ENCODE results near the gene IGSF8.

IGSF8 gene

GRCh38 chr1:160082487-160082886 lies 15.9 kb downstream of the IGSF8 start:
- Histone ChIP-seq H3K4me1 (ENCODE audit: control insufficient read depth, low read length) (0 out of 2 replicates have a peak, but pooled peaks cover 1% of the 10 kb centered on the region), H3K9me2 (replicated peaks; ENCODE audit: control insufficient read depth, low read length) (no peaks in the 10 kb centered on the region), H3K79me2 (ENCODE audit: control insufficient read depth, low read length) (no peaks in the 10 kb centered on the region), H3K27ac (ENCODE audit: low read depth, low read length) (no peak overlapping the region), H3K27me3 (ENCODE audit: control insufficient read depth, low read length) (peaks cover 21% of the 10 kb centered on the region), H3K9me3 (ENCODE audit: control insufficient read depth, insufficient read depth, low read length) (no peaks in the 10 kb centered on the region), H3K4me3 (ENCODE audit: low read length) (no peak overlapping the region), H3K36me3 (ENCODE audit: control insufficient read depth, low read length) (no peaks in the 10 kb centered on the region), H3K4me2 (ENCODE audit: low read length) (no peak overlapping the region), H4K20me1 (ENCODE audit: control insufficient read depth, insufficient read depth, low read depth, low read length) (no peaks in the 10 kb centered on the region), H3F3A (ENCODE audit: control insufficient read depth, insufficient read depth) (0 out of 2 replicates have a peak, but pooled peaks cover 8% of the 10 kb centered on the region)
- no peak for TF ChIP-seq CTCF (IDR thresholded peaks at IDR 0.05; ENCODE audit: low read depth, low read length, poor library complexity, severe bottlenecking)
- TF ChIP-seq EZH2phosphoT487 (IDR thresholded peaks at IDR 0.05; ENCODE audit: borderline replicate concordance, low read length), result no peak

GRCh38 chr1:160081261-160081936 lies 17.0 kb downstream of the IGSF8 start, which contains the start of gene KCNJ9:
KCNJ9 (plus strand) TSS chr1:160081538; CDS start chr1:160084031, 2,493 bp downstream.
- Histone ChIP-seq H3K79me2 (ENCODE audit: control insufficient read depth, low read length) (no peaks in the 10 kb centered on the region), H3F3A (ENCODE audit: control insufficient read depth, insufficient read depth) (0 out of 2 replicates have a peak, but pooled peaks cover 6% of the 10 kb centered on the region), H3K36me3 (ENCODE audit: control insufficient read depth, low read length) (no peaks in the 10 kb centered on the region), H3K4me2 (ENCODE audit: low read length) (no peak within 1 kb of the TSS), H3K4me1 (ENCODE audit: control insufficient read depth, low read length) (0 out of 2 replicates have a peak, but pooled peaks cover 5% of the 10 kb centered on the region), H4K20me1 (ENCODE audit: control insufficient read depth, insufficient read depth, low read depth, low read length) (no peaks in the 10 kb centered on the region), H3K9me3 (ENCODE audit: control insufficient read depth, insufficient read depth, low read length) (no peaks in the 10 kb centered on the region), H3K4me3 (ENCODE audit: low read length) (no peak within 1 kb of the TSS), H3K27me3 (ENCODE audit: control insufficient read depth, low read length) (peaks cover 21% of the 10 kb centered on the region), H3K9me2 (replicated peaks; ENCODE audit: control insufficient read depth, low read length) (no peaks in the 10 kb centered on the region), H3K27ac (ENCODE audit: low read depth, low read length) (no peak within 1 kb of the TSS)
- no peak for TF ChIP-seq CTCF (IDR thresholded peaks at IDR 0.05; ENCODE audit: low read depth, low read length, poor library complexity, severe bottlenecking)
- TF ChIP-seq EZH2phosphoT487 (IDR thresholded peaks at IDR 0.05; ENCODE audit: borderline replicate concordance, low read length), result no peak

GRCh38 chr1:160080381-160081100 lies 17.9 kb downstream of the IGSF8 start:
- Histone ChIP-seq H3K27me3 (ENCODE audit: control insufficient read depth, low read length) (peaks cover 21% of the 10 kb centered on the region), H3K4me2 (ENCODE audit: low read length) (no peak overlapping the region), H3K27ac (ENCODE audit: low read depth, low read length) (no peak overlapping the region), H4K20me1 (ENCODE audit: control insufficient read depth, insufficient read depth, low read depth, low read length) (no peaks in the 10 kb centered on the region), H3K9me2 (replicated peaks; ENCODE audit: control insufficient read depth, low read length) (no peaks in the 10 kb centered on the region), H3K4me1 (ENCODE audit: control insufficient read depth, low read length) (0 out of 2 replicates have a peak, but pooled peaks cover 5% of the 10 kb centered on the region), H3K9me3 (ENCODE audit: control insufficient read depth, insufficient read depth, low read length) (no peaks in the 10 kb centered on the region), H3F3A (ENCODE audit: control insufficient read depth, insufficient read depth) (0 out of 2 replicates have a peak, but pooled peaks cover 6% of the 10 kb centered on the region), H3K36me3 (ENCODE audit: control insufficient read depth, low read length) (no peaks in the 10 kb centered on the region), H3K79me2 (ENCODE audit: control insufficient read depth, low read length) (no peaks in the 10 kb centered on the region), H3K4me3 (ENCODE audit: low read length) (no peak overlapping the region)
- TF ChIP-seq CTCF (IDR thresholded peaks at IDR 0.05; ENCODE audit: low read depth, low read length, poor library complexity, severe bottlenecking), result no peak
- TF ChIP-seq EZH2phosphoT487 (IDR thresholded peaks at IDR 0.05; ENCODE audit: borderline replicate concordance, low read length), result no peak
